GM06990 (cell line): ENCODE measurements around the gene GALK1.
"Not testable (repeated sequence)": the region's sequence is repeated elsewhere in the genome, so short reads cannot be mapped to it uniquely, and the experiment has no call there.

Experiments
- DNase-seq: peaks from one replicate; pipeline ENCODE4 v3.0.0-alpha.2; 2011; ENCODE audit not compliant: insufficient read length; ENCODE audit errors: extremely low read depth
- H3K27me3 ChIP-seq: replicated peaks from 2 replicates; pipeline ENCODE4 v1.6.0; 2011; ENCODE audit warnings: low read length; ENCODE audit not compliant: control insufficient read depth, insufficient read depth
- H3K36me3 ChIP-seq: 2 replicates; pipeline ENCODE4 v1.5.1; 2011; ENCODE audit warnings: low read length; ENCODE audit not compliant: control insufficient read depth, insufficient read depth
- H3K4me3 ChIP-seq: replicated peaks from 2 replicates; pipeline ENCODE4 v1.5.1; 2011; ENCODE audit warnings: low read depth, mild to moderate bottlenecking, control low read depth, low read length
- TF ChIP-seq, protein P1 (sequence below): IDR thresholded peaks from 2 replicates; pipeline ENCODE4 v1.5.1; 2011; ENCODE audit warnings: low read length, control low read depth, mild to moderate bottlenecking, inconsistent platforms; ENCODE audit not compliant: insufficient read depth, poor library complexity, severe bottlenecking

GALK1 gene

DNA sequence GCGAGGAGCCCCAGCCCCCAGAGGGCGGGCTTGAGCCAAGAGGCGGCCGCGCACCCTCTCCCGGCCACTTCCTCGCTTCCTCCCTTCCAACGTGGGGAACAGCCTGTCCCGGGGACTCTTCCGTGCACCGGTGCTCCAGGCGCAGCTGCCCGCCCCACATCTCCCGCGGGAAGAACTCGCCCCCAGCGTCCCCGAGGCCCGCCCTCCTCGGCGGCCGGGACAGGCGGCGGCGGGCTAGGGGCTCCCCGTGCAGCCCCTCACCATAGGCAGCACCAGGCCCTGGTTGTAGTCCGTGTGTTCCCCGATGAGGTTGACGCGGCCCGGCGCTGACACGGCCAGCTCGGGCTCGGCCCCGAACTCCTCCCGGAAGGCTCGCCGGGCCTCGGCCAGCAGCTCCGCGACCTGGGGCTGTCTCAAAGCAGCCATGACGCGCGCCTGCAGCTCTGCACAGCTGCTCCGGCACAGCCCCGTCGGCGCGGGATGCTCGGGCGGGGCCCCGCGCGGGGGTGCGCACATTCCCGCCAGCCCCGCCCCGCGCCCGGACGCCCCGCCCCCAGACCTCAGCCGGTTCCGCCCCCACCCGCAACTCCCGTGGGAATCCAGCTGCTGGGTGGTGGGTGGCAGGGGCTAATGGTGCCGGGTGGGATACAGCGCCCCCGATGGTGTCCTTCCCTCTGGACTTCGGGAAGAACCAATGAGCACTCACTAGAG, at the start of gene GALK1:
Gene GALK1, minus strand, starts transcription at position 482 of the 711 bp plus-strand sequence. Its CDS starts 56 bp downstream, at position 426.
- Histone ChIP-seq H3K27me3 (no peaks in the 10 kb centered on the region), H3K4me3 (peak within 1 kb of the TSS; percentile 72), H3K36me3 (no peaks in the 10 kb centered on the region)
- peak; percentile 80 for DNase-seq
- TF ChIP-seq, protein P1, sequence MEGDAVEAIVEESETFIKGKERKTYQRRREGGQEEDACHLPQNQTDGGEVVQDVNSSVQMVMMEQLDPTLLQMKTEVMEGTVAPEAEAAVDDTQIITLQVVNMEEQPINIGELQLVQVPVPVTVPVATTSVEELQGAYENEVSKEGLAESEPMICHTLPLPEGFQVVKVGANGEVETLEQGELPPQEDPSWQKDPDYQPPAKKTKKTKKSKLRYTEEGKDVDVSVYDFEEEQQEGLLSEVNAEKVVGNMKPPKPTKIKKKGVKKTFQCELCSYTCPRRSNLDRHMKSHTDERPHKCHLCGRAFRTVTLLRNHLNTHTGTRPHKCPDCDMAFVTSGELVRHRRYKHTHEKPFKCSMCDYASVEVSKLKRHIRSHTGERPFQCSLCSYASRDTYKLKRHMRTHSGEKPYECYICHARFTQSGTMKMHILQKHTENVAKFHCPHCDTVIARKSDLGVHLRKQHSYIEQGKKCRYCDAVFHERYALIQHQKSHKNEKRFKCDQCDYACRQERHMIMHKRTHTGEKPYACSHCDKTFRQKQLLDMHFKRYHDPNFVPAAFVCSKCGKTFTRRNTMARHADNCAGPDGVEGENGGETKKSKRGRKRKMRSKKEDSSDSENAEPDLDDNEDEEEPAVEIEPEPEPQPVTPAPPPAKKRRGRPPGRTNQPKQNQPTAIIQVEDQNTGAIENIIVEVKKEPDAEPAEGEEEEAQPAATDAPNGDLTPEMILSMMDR: peak; percentile 12

DNA sequence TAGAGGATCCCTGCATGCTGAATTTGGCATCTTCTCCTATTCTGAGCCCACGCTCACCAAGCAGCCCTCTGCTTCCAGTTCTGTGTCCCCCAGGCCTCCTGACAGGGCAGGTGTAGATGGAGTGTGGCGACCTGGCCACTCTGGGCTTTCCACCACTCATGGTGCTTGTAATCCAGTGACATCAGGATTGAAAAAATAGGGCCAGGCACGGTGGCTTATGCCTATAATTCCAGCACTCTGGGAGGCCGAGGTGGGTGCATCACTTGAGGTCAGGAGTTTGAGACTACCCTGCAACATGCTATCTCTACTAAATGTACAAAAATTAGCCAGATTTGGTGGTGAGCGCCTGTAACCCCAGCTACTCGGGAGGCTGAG, 49.0 kb upstream of the GALK1 start:
- H3K4me3 ChIP-seq: no peak overlapping the region

DNA sequence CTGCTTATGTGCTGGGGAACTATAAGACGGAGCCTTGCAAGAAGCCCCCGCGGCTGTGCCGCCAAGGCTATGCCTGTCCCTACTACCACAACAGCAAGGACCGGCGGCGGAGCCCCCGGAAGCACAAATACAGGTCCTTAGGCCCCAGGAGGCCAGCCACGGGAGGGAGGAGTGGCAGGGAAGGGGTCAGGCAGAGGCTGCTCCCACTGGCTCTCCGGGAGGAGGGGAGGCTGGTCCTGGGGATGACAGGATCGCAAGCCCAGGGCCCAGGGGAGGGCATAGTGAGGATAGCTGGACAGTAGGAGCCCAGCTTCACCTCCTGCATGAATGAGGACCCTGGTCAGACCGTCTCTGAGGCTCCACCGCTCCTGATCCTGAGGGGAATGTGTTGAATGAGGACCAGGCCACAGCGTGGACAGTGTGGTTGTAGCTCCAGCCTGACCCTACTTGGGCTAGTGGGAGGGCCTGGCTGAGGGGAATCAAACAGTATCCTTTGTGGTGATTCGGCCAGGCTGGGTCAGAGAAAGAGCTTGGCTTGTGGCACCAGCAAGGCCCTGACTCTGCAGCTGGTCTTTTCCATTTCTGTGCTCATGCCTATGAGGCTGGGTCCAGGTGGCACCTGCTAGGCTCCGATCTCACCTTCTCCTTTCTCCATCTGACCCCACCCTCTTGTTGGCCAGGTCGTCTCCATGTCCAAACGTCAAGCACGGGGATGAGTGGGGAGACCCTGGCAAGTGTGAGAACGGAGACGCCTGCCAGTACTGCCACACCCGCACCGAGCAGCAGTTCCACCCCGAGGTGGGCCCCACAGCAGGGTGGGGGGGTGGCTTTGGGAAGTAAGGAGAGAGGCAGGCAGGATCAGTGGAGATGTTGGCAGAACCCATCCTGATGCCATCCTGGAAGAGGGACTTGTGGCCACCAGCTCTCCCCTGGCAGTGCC, 48.4 kb upstream of the GALK1 start:
- peaks cover 44% of the 10 kb centered on the region for H3K36me3 ChIP-seq
- no peaks in the 10 kb centered on the region for H3K27me3 ChIP-seq
- TF ChIP-seq, protein P1: no peak
- H3K4me3 ChIP-seq: no peak overlapping the region
- DNase-seq: no peak

More for the DNA sequence above, 49.0 kb upstream of the GALK1 start:
- Histone ChIP-seq H3K36me3 (peaks cover 47% of the 10 kb centered on the region), H3K27me3 (no peaks in the 10 kb centered on the region)
- no peak for DNase-seq
- TF ChIP-seq, protein P1: no peak

DNA sequence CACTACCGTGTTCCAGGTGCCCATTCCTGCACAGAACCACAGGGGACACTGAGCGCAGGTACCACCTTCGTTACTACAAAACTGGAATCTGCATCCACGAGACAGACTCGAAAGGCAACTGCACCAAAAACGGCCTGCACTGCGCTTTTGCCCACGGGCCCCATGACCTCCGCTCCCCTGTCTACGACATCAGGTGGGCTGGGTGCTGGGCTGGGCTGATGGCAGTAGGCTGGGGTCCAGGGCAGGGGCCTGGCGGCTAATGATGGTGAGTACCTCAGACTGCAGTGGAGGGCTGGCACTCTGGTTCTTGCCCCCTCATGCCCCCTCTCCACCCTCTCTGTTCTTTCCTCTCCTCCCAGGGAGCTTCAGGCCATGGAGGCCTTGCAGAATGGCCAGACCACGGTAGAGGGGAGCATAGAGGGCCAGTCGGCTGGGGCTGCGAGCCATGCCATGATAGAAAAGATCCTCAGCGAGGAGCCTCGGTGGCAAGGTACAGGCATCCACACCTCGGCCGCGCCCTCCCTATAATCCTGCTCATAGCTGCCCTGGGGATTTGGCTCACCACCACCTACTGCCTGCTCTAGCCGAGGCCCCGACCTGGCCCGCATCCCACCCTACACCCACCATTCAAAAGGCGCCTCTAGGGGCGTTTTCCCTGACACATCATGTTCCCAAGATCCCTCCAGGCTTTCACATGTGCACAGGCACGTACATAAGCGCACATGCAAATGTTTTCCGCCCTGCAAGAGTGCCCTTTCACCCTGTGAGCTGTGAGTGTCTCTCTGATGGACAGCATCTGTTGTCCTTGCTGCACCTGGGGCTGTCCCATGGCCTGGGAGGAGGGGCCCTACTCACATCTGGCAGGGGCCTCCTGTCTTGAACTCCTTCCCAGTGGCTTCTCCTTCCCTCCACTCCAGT, 47.4 kb upstream of the GALK1 start:
- DNase-seq: no peak
- TF ChIP-seq, protein P1: no peak
- Histone ChIP-seq H3K36me3 (peaks cover 39% of the 10 kb centered on the region), H3K27me3 (no peaks in the 10 kb centered on the region), H3K4me3 (no peak overlapping the region)

DNA sequence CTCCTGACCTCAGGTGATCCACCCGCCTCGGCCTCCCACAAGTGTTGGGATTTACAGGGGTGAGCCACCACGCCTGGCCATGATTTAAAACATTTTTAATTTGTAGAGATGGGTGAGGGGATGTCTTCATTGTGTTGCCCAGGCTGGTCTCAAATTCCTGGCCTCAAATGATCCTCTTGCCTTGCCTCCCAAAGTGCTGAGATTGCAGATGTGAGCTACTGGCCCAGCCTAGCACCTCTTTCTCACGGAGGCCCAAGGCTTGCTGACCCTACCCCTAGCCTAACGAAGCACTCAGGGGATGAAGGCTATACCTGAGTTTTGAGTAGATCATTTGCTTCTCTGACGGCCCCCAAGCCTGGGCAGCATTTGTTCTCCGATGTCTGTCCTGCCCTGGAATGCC, 46.2 kb upstream of the GALK1 start:
- Histone ChIP-seq H3K27me3 (no peaks in the 10 kb centered on the region), H3K4me3 (no peak overlapping the region), H3K36me3 (peaks cover 35% of the 10 kb centered on the region)
- DNase-seq: no peak
- TF ChIP-seq, protein P1: no peak

DNA sequence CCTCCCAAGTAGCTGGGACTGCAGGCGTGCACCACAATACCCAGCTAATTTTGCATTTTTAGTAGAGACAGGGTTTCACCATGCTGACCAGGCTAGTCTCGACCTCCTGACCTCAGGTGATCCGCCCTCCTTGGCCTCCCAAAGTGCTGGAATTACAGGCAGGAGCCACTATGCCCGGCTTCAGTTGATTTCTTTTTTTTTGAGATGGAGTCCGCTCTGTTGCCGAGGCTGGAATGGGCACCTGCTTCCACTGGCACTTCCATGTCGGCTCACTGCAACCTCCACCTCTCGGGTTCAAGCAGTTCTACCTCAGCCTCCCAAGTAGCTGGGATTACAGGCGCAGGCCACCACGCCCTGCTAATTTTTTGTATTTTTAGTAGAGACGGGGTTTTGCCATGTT, 45.8 kb upstream of the GALK1 start:
- not testable (repeated sequence) for DNase-seq, H3K4me3 ChIP-seq, H3K27me3 ChIP-seq
- peaks cover 35% of the 10 kb centered on the region for H3K36me3 ChIP-seq
